ENCODE data around the gene TRIP6. TPM values are rescaled to one million over a fixed set of nuclear protein-coding genes. Genes with fewer than 3 reads are reported as not detected.

Gene TRIP6
- total RNA-seq, 3 donors from 2014 or later, result 44.9 to 47.7 (median 45.4) TPM

Other genes starting within 250 kb of the TRIP6 start
- gene TFR2, start 225.8 kb upstream of the TRIP6 start, total RNA-seq, result 10 to 100 TPM; 11.8 to 16.1 (median 15.4) TPM
- gene ACTL6B, start 210.9 kb upstream of the TRIP6 start, total RNA-seq, result not detected
- gene GNB2, start 193.6 kb upstream of the TRIP6 start, total RNA-seq, result 100 to 1,000 TPM; 209 to 231 (median 215) TPM
- gene GIGYF1, start 173.1 kb upstream of the TRIP6 start, total RNA-seq, result 10 to 100 TPM; 56.2 to 88.3 (median 58.0) TPM
- gene POP7, start 161.3 kb upstream of the TRIP6 start, total RNA-seq, result 100 to 1,000 TPM in 1 of 3 donors, 10 to 100 TPM in 2; 77.3 to 106 (median 85.9) TPM
- not detected for gene EPO, start 146.9 kb upstream of the TRIP6 start, total RNA-seq
- gene ZAN, start 133.8 kb upstream of the TRIP6 start, total RNA-seq, result not detected
- 1 to 10 TPM; 1.5 to 3.9 (median 2.6) TPM for gene EPHB4, start 39.9 kb upstream of the TRIP6 start, total RNA-seq
- 10 to 100 TPM; 22.9 to 31.7 (median 29.6) TPM for gene SLC12A9, start 14.7 kb upstream of the TRIP6 start, total RNA-seq
- 100 to 1,000 TPM; 406 to 450 (median 436) TPM for gene SRRT, start 7.7 kb downstream of the TRIP6 start, total RNA-seq
- 1 to 10 TPM; 3.7 to 5.1 (median 4.6) TPM for gene UFSP1, start 22.3 kb downstream of the TRIP6 start, total RNA-seq
- gene ACHE, start 28.5 kb downstream of the TRIP6 start, total RNA-seq, result under 1 TPM; 0.32 to 0.54 (median 0.35) TPM
- under 1 TPM in 1 of 3 donors, not detected in 2; 0.16 TPM for gene MUC3A, start 82.1 kb downstream of the TRIP6 start, total RNA-seq
- gene MUC12, start 102.2 kb downstream of the TRIP6 start, total RNA-seq, result under 1 TPM; 0.16 to 0.20 (median 0.19) TPM
- gene MUC17, start 152.7 kb downstream of the TRIP6 start, total RNA-seq, result not detected
- gene TRIM56, start 218.1 kb downstream of the TRIP6 start, total RNA-seq, result 10 to 100 TPM; 23.9 to 26.8 (median 24.2) TPM

Measured in activated T-cell treated with anti-CD3 and anti-CD28 coated beads, Interleukin-2, amount 50 U/mL, for 4 hours (primary cell).